Neutrophil (primary cell): ENCODE measurements around the gene MYORG.
"Not testable (repeated sequence)": the region's sequence is repeated elsewhere in the genome, so short reads cannot be mapped to it uniquely, and the experiment has no call there.

Experiments
- H3K27ac ChIP-seq: fragments of 200-600 bp; sonication (generic); 2 replicates; pipeline ENCODE4 v1.5.1; 2016; ENCODE audit warnings: mild to moderate bottlenecking, moderate library complexity
- H3K27me3 ChIP-seq: fragments of 200-600 bp; sonication (generic); 2 replicates; pipeline ENCODE4 v1.6.0; 2016; ENCODE audit warnings: mild to moderate bottlenecking
- H3K36me3 ChIP-seq: fragments of 200-600 bp; sonication (generic); 2 replicates; pipeline ENCODE4 v1.5.1; 2017
- H3K4me1 ChIP-seq, 2 experiments: fragments of 200-600 bp in 1 of 2; sonication (generic) in 1 of 2; 1 replicate in 1 of 2; 2 replicates in 1 of 2; pipeline versions ENCODE4 v1.5.1 to v1.6.1; 2013 to 2016; ENCODE audit warnings: low read depth in 1 of 2, low read length in 1 of 2, mild to moderate bottlenecking in 1 of 2, moderate library complexity in 1 of 2; ENCODE audit not compliant: control insufficient read depth in 1 of 2, insufficient read depth in 1 of 2
- H3K4me3 ChIP-seq, 2 experiments: fragments of 200-600 bp in 1 of 2; sonication (generic) in 1 of 2; 1 replicate in 1 of 2; 2 replicates in 1 of 2; pipeline ENCODE4 v1.5.1; 2013 to 2016; ENCODE audit warnings: low read depth in 1 of 2, low read length in 1 of 2, mild to moderate bottlenecking in 1 of 2, moderate library complexity in 1 of 2
- H3K9me3 ChIP-seq: fragments of 200-600 bp; sonication (generic); 2 replicates; pipeline ENCODE4 v1.5.1; 2016
- CTCF ChIP-seq: fragments of 200-600 bp; sonication (generic); IDR thresholded peaks from 2 replicates; pipeline ENCODE4 v1.5.1; 2016; ENCODE audit warnings: antibody characterized with exemption

The MYORG gene

GRCh38 chr9:34371886-34372466, 4.7 kb downstream of the MYORG start:
- no peak for TF ChIP-seq CTCF
- Histone ChIP-seq H3K4me1 (peaks cover 11 to 12% of the 10 kb centered on the region in 2 experiments), H3K4me3 (no peak overlapping the region), H3K9me3 (no peaks in the 10 kb centered on the region), H3K27ac (no peak overlapping the region), H3K27me3 (peaks cover 27% of the 10 kb centered on the region), H3K36me3 (no peaks in the 10 kb centered on the region)

GRCh38 chr9:34370970-34371880, 5.5 kb downstream of the MYORG start:
- Histone ChIP-seq H3K36me3 (no peaks in the 10 kb centered on the region), H3K4me3 (peak overlapping the region in 1 of 2 experiments; percentile 32), H3K27me3 (peaks cover 22% of the 10 kb centered on the region), H3K4me1 (peaks cover 3 to 7% of the 10 kb centered on the region in 2 experiments), H3K9me3 (no peaks in the 10 kb centered on the region), H3K27ac (no peak overlapping the region)
- no peak for TF ChIP-seq CTCF

GRCh38 chr9:34370335-34370969, 6.2 kb downstream of the MYORG start:
- peaks cover 14% of the 10 kb centered on the region for H3K27me3 ChIP-seq
- peak overlapping the region in 1 of 2 experiments; percentile 32 for H3K4me3 ChIP-seq
- no peak for TF ChIP-seq CTCF
- peaks cover 0 to 3% of the 10 kb centered on the region in 2 experiments for H3K4me1 ChIP-seq
- H3K9me3 ChIP-seq, result no peaks in the 10 kb centered on the region
- H3K27ac ChIP-seq, result no peak overlapping the region
- no peaks in the 10 kb centered on the region for H3K36me3 ChIP-seq

- Histone ChIP-seq H3K9me3 (no peaks in the 10 kb centered on the region), H3K27ac (no peak overlapping the region), H3K27me3 (peaks cover 7% of the 10 kb centered on the region), H3K4me3 (no peak overlapping the region), H3K4me1 (peaks cover 0 to 3% of the 10 kb centered on the region in 2 experiments), H3K36me3 (no peaks in the 10 kb centered on the region)
- TF ChIP-seq CTCF, result no peak
Measured at GRCh38 chr9:34369636-34370035, 7.1 kb downstream of the MYORG start.

- not testable (repeated sequence) for H3K36me3 ChIP-seq
Measured at GRCh38 chr9:34368796-34369195, 7.9 kb downstream of the MYORG start.

GRCh38 chr9:34367751-34368410, 8.8 kb downstream of the MYORG start:
- not testable (repeated sequence) for H3K4me3 ChIP-seq, H3K36me3 ChIP-seq, H3K9me3 ChIP-seq, H3K27ac ChIP-seq, H3K4me1 ChIP-seq
- peaks cover 17% of the 10 kb centered on the region for H3K27me3 ChIP-seq

More at GRCh38 chr9:34368796-34369195, 7.9 kb downstream of the MYORG start:
- not testable (repeated sequence) for H3K4me3 ChIP-seq, H3K27me3 ChIP-seq, H3K9me3 ChIP-seq, H3K27ac ChIP-seq, H3K4me1 ChIP-seq
